ENCODE results near the gene EIF4ENIF1.

DNA sequence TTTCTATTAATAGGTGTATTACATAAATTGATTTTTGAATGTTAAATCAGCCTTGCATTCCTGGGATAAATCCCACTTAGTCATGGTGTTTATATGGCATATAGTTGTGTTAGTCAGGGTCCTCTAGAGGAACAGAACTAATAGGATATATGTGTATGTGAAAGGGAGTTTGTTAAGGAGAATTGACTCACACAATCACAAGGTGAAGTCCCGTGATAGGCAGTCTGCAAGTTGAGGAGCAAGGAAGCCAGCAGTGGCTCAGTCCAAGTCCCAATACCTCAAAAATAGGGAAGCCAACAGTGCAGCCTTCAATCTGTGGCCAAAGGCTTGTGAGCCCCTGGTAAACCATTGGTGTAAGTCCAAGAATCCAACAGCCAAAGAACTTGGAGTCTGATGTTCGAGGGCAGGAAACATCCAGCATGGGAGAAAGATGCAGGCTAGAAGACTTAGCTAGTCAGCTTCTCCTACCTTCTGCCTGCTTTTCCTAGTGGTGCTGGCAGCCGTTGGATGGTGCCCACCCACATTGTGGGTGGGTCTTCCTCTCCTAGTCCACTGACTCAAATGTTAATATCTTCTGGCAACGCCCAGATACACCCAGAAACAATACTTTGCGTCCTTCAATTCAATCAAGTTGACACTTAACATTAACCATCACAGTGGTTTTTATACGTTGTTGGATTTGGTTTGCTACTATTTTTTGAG is 19.6 kb upstream of the EIF4ENIF1 start:
- TF ChIP-seq, protein P1, sequence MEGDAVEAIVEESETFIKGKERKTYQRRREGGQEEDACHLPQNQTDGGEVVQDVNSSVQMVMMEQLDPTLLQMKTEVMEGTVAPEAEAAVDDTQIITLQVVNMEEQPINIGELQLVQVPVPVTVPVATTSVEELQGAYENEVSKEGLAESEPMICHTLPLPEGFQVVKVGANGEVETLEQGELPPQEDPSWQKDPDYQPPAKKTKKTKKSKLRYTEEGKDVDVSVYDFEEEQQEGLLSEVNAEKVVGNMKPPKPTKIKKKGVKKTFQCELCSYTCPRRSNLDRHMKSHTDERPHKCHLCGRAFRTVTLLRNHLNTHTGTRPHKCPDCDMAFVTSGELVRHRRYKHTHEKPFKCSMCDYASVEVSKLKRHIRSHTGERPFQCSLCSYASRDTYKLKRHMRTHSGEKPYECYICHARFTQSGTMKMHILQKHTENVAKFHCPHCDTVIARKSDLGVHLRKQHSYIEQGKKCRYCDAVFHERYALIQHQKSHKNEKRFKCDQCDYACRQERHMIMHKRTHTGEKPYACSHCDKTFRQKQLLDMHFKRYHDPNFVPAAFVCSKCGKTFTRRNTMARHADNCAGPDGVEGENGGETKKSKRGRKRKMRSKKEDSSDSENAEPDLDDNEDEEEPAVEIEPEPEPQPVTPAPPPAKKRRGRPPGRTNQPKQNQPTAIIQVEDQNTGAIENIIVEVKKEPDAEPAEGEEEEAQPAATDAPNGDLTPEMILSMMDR (IDR thresholded peaks at IDR 0.05; ENCODE audit: low read length): no peak
- no peak for TF ChIP-seq EZH2phosphoT487 (IDR thresholded peaks at IDR 0.05; ENCODE audit: low read length)
